ENCODE measurements around the gene SYT12. TPM values are rescaled to one million over a fixed set of nuclear protein-coding genes. Genes with fewer than 3 reads are reported as not detected.
A peak's percentile ranks its signal among the peaks of the same experiment; 100 is the strongest.

Gene SYT12
- total and polyA plus RNA-seq, 7 experiments from 2014 or later, result not detected

DNA sequence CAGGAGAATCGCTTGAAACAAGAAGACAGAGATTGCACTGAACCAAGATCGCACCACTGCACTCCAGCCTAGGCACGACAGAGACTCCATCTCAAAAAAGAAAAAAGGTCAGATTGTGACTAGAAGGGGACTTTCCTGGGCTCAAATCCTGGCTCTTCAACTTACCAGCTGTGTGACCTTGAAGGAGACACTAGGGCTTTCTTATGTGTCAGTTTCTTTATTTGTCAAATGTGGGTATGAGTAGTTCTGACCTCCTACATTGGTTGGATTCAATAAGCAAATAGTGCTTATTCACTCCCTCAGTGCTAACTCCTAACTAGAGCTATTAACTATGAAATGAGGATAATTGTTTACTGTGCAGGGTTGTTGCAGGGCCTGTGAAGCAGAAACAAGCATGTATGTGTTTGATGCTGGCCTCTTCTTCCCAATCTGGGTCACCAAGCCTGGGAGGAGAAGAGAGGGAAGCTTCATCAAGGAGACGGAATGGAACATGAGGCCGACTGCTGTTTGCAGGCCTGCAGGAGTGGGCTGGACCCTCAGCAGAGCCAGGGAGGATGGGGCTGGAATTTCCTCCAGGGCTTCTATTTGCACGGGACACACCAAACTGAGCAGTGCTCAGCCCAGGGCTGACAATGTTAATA lies 56.3 kb downstream of the SYT12 start:
- DNase-seq (no peak), ATAC-seq (no peak)
- no peak overlapping the region for H3K4me3 Mint-ChIP-seq
- Histone ChIP-seq H3K9me3 (ENCODE audit: control insufficient read depth in 2 of 3, low read length in 3 of 3) (no peaks in the 10 kb centered on the region), H3K36me3 (ENCODE audit: control insufficient read depth in 2 of 3, insufficient read depth in 3 of 3, low read length in 3 of 3) (no peaks in the 10 kb centered on the region), H3K4me3 (ENCODE audit: low read length) (no peak overlapping the region), H3K27me3 (ENCODE audit: control insufficient read depth in 2 of 2, insufficient read depth in 2 of 2, low read length in 2 of 2) (no peaks in the 10 kb centered on the region), H3K4me1 (ENCODE audit: control insufficient read depth in 2 of 2, insufficient read depth in 2 of 2, low read length in 2 of 2) (peaks cover 7 to 10% of the 10 kb centered on the region in 2 donors), H3K27ac (ENCODE audit: low read depth, low read length) (no peak overlapping the region)
- no peaks in the 10 kb centered on the region for H3K9me3 Mint-ChIP-seq
- peaks cover 10 to 22% (median 15%) of the 10 kb centered on the region in 7 donors for H3K4me1 Mint-ChIP-seq
- POLR2A ChIA-PET, result interaction anchor here (0.8 kb wide), 1 partner anchor 94 kb away, joined by 5 read pairs; no protein-coding TSS in a partner anchor
- CTCF ChIA-PET, result interaction anchor here (1.0 to 1.5 kb wide), 4 partner anchors 82 to 304 kb away, joined by 3 to 12 read pairs (median 6); no protein-coding TSS in a partner anchor
- H3K27ac Mint-ChIP-seq, result no peak overlapping the region
- peaks cover 0 to 4% (median 0%) of the 10 kb centered on the region in 5 donors for H3K36me3 Mint-ChIP-seq
- intact Hi-C loops (cut with micrococcal nuclease), result no loop called here
- peaks cover 0 to 6% (median 4%) of the 10 kb centered on the region in 5 donors for H3K27me3 Mint-ChIP-seq

DNA sequence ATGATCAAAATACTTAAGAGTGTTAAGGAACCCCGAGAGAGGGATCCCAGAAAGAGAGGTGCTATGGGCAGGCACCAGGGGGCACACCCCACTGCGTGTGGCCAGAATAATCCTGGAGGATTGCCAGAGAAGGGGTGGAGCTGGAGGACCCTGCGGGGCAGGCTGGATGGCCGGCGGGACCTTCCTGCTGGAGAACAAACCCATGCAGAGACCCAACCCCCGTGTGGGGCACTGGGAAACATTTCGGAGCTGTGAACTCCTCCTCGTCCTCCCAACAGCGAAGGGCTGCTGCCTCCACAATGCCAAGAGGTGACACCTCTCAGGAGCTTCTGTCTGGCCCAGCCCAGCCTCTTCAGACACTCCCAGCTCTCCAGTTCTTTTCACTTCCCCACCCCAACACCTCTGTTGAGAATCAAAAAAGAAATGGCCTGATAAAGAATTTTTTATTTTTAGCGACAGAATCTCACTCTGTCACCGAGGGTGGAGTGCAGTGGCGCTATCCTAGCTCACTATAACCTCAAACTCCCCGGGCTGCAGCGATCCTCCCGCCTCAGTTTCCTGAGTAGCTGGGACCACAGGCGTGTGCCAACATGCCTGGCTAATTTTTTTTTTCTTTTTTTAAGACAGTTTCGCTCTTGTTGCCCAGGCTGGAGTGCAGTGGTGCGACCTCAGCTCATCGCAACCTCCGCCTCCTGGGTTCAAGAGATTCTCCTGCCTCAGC lies 59.3 kb downstream of the SYT12 start:
- ATAC-seq, result no peak
- intact Hi-C loops (cut with micrococcal nuclease), result loop anchor here in 1 of 2 donors (5.0 kb wide), 2 partner anchors 35 to 160 kb away; partner anchors contain the start of gene KDM2A
- Mint-ChIP-seq H3K4me1 (peaks cover 5 to 22% (median 15%) of the 10 kb centered on the region in 7 donors), H3K27me3 (peaks cover 0 to 5% (median 0%) of the 10 kb centered on the region in 5 donors), H3K36me3 (no peaks in the 10 kb centered on the region), H3K27ac (peak overlapping the region in 3 of 9 donors; percentile 15 to 72 (median 17)), H3K9me3 (no peaks in the 10 kb centered on the region), H3K4me3 (peak overlapping the region; percentile 12 to 70 (median 60))
- Histone ChIP-seq H3K27me3 (ENCODE audit: control insufficient read depth in 2 of 2, insufficient read depth in 2 of 2, low read length in 2 of 2) (no peaks in the 10 kb centered on the region), H3K4me1 (ENCODE audit: control insufficient read depth in 2 of 2, insufficient read depth in 2 of 2, low read length in 2 of 2) (peaks cover 7 to 10% of the 10 kb centered on the region in 2 donors), H3K4me3 (ENCODE audit: low read length) (no peak overlapping the region), H3K9me3 (ENCODE audit: control insufficient read depth in 2 of 3, low read length in 3 of 3) (no peaks in the 10 kb centered on the region), H3K27ac (ENCODE audit: low read depth, low read length) (no peak overlapping the region), H3K36me3 (ENCODE audit: control insufficient read depth in 2 of 3, insufficient read depth in 3 of 3, low read length in 3 of 3) (no peaks in the 10 kb centered on the region)
- DNase-seq, result peak in 3 of 9 donors; percentile 5 to 13 (median 11)
- ChIA-PET CTCF (interaction anchor here (0.5 to 4.2 kb wide), 13 partner anchors 10 to 1950 kb away, joined by 3 to 20 read pairs (median 5); no protein-coding TSS in a partner anchor), POLR2A (interaction anchor here (0.6 to 2.4 kb wide), 4 partner anchors 23 to 109 kb away, joined by 3 to 16 read pairs (median 3); partner anchors contain the start of gene KDM2A)

DNA sequence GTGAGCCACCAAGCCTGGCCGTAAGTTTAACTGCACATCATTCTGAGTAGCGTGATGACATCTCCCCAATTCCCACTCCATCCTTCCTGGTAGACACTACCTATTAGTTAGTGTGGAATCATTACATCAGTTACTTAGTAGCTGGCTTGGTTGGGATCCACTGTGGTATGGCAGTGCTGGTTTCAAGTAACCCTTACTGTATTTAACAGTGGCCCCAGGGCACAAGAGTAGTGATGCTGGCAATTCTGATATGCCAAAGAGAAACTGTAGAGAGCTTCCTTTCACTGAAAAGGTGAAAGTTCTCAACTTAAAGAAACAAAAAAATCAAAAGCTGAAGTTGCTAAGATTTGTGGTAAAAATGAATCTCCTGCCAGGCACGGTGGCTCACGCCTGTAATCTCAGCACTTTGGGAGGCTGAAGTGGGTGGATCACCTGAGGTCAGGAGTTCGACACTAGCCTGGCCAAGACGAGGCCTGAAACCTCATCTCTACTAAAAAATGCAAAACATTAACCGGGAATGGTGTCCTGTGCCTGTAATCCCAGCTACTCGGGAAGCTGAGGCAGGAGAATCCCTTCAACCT lies 60.9 kb downstream of the SYT12 start:
- no peaks in the 10 kb centered on the region for H3K36me3 Mint-ChIP-seq
- ATAC-seq (no peak), DNase-seq (no peak)
- no peaks in the 10 kb centered on the region for H3K27me3 ChIP-seq (ENCODE audit: control insufficient read depth in 2 of 2, insufficient read depth in 2 of 2, low read length in 2 of 2)
- no peaks in the 10 kb centered on the region for H3K36me3 ChIP-seq (ENCODE audit: control insufficient read depth in 2 of 3, insufficient read depth in 3 of 3, low read length in 3 of 3)
- H3K4me3 ChIP-seq (ENCODE audit: low read length), result no peak overlapping the region
- no peak overlapping the region for H3K27ac Mint-ChIP-seq
- H3K4me1 Mint-ChIP-seq, result peaks cover 5 to 22% (median 15%) of the 10 kb centered on the region in 7 donors
- H3K27ac ChIP-seq (ENCODE audit: low read depth, low read length), result no peak overlapping the region
- no peak overlapping the region for H3K4me3 Mint-ChIP-seq
- H3K27me3 Mint-ChIP-seq, result peaks cover 0 to 5% (median 0%) of the 10 kb centered on the region in 5 donors
- no peaks in the 10 kb centered on the region for H3K9me3 ChIP-seq (ENCODE audit: control insufficient read depth in 2 of 3, low read length in 3 of 3)
- ChIA-PET CTCF (interaction anchor here (0.9 to 4.2 kb wide), 5 partner anchors 11 to 85 kb away, joined by 5 to 15 read pairs (median 6); no protein-coding TSS in a partner anchor), POLR2A (interaction anchor here (0.6 to 2.4 kb wide), 3 partner anchors 34 to 575 kb away, joined by 3 to 16 read pairs (median 4); partner anchors contain the start of gene KDM2A)
- H3K4me1 ChIP-seq (ENCODE audit: control insufficient read depth in 2 of 2, insufficient read depth in 2 of 2, low read length in 2 of 2), result peaks cover 7 to 10% of the 10 kb centered on the region in 2 donors
- intact Hi-C loops (cut with micrococcal nuclease), result loop anchor here in 1 of 2 donors (5.0 kb wide), 2 partner anchors 33 to 158 kb away; partner anchors contain the start of gene KDM2A
- no peaks in the 10 kb centered on the region for H3K9me3 Mint-ChIP-seq

DNA sequence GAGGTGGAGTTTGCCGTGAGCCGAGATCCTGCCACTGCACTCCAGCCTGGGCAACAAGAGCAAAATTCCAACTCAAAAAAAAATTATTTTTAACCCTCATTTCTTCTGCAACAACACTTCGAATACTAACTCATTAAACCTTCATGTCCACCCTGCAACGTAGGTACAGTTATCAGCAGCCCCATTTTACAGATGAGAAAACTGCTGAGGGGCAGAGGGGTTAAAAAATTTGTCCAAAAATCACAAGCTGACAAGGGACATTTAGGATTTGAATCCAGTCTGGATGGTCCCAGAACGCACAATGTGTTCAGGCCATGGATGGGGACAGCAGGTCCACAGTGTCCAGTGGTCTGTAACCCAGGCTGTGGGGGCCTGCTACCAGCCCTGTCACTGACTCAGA lies 62.7 kb downstream of the SYT12 start:
- CTCF ChIA-PET, result interaction anchor here (0.6 to 0.8 kb wide), 2 partner anchors 10 to 80 kb away, joined by 3 to 4 read pairs; no protein-coding TSS in a partner anchor

DNA sequence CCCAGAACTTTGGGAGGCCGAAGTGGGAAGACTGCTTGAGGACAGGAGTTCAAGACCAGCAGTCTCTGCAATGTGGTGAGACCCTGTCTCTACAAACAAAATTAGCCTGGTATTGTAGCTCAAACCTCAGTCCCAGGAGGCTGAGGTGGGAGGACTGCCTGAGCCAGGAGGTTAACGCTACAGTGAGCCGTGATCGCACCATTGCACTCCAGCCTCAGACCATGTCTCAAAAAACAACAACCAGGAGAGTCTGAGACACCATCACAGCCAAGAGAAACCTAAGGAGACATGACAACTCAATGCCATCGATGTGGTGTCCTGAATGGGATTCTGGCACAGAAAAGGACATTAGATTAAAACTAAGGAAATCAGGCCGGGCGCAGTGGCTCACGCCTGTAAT lies 67.8 kb downstream of the SYT12 start:
- ChIA-PET CTCF (no interaction called here), POLR2A (no interaction called here)
- peaks cover 0 to 2% (median 0%) of the 10 kb centered on the region in 7 donors for H3K4me1 Mint-ChIP-seq
- intact Hi-C loops (cut with micrococcal nuclease), result no loop called here
- Histone ChIP-seq H3K27me3 (ENCODE audit: control insufficient read depth in 2 of 2, insufficient read depth in 2 of 2, low read length in 2 of 2) (no peaks in the 10 kb centered on the region), H3K9me3 (ENCODE audit: control insufficient read depth in 2 of 3, low read length in 3 of 3) (no peaks in the 10 kb centered on the region), H3K27ac (ENCODE audit: low read depth, low read length) (no peak overlapping the region), H3K36me3 (ENCODE audit: control insufficient read depth in 2 of 3, insufficient read depth in 3 of 3, low read length in 3 of 3) (no peaks in the 10 kb centered on the region), H3K4me1 (ENCODE audit: control insufficient read depth in 2 of 2, insufficient read depth in 2 of 2, low read length in 2 of 2) (no peaks in the 10 kb centered on the region), H3K4me3 (ENCODE audit: low read length) (no peak overlapping the region)
- no peak for ATAC-seq
- H3K4me3 Mint-ChIP-seq, result no peak overlapping the region
- H3K27me3 Mint-ChIP-seq, result no peaks in the 10 kb centered on the region
- DNase-seq, result no peak
- no peaks in the 10 kb centered on the region for H3K36me3 Mint-ChIP-seq
- peak overlapping the region in 1 of 9 donors; percentile 51 for H3K27ac Mint-ChIP-seq
- H3K9me3 Mint-ChIP-seq, result no peaks in the 10 kb centered on the region

More for the DNA sequence above, 62.7 kb downstream of the SYT12 start:
- no peak overlapping the region for H3K4me3 ChIP-seq (ENCODE audit: low read length)
- Mint-ChIP-seq H3K4me3 (no peak overlapping the region), H3K27me3 (peaks cover 0 to 5% (median 0%) of the 10 kb centered on the region in 5 donors), H3K4me1 (peaks cover 5 to 18% (median 15%) of the 10 kb centered on the region in 7 donors), H3K36me3 (no peaks in the 10 kb centered on the region), H3K27ac (no peak overlapping the region), H3K9me3 (no peaks in the 10 kb centered on the region)
- no peaks in the 10 kb centered on the region for H3K27me3 ChIP-seq (ENCODE audit: control insufficient read depth in 2 of 2, insufficient read depth in 2 of 2, low read length in 2 of 2)
- no peak for DNase-seq
- intact Hi-C loops (cut with micrococcal nuclease), result no loop called here
- H3K27ac ChIP-seq (ENCODE audit: low read depth, low read length), result no peak overlapping the region
- no peak for ATAC-seq
- POLR2A ChIA-PET, result no interaction called here
- H3K4me1 ChIP-seq (ENCODE audit: control insufficient read depth in 2 of 2, insufficient read depth in 2 of 2, low read length in 2 of 2), result peaks cover 7 to 10% of the 10 kb centered on the region in 2 donors
- no peaks in the 10 kb centered on the region for H3K9me3 ChIP-seq (ENCODE audit: control insufficient read depth in 2 of 3, low read length in 3 of 3)
- no peaks in the 10 kb centered on the region for H3K36me3 ChIP-seq (ENCODE audit: control insufficient read depth in 2 of 3, insufficient read depth in 3 of 3, low read length in 3 of 3)

DNA sequence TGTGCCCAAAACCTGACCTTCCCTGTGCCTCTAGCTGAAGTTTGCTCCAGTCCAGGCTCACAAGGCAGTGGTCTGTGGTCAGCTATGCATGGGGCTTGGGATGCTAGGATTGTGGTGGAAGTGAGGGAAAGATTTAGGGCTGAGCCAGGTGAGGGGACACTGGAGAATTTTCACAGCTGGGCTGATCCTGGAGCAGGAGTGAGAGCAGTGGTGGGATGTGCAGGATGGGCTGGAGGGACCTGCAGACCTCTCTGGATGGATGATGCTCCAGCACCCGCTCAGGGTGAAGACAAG lies 72.2 kb downstream of the SYT12 start:
- Histone ChIP-seq H3K36me3 (ENCODE audit: control insufficient read depth in 2 of 3, insufficient read depth in 3 of 3, low read length in 3 of 3) (no peaks in the 10 kb centered on the region), H3K9me3 (ENCODE audit: control insufficient read depth in 2 of 3, low read length in 3 of 3) (no peaks in the 10 kb centered on the region), H3K4me1 (ENCODE audit: control insufficient read depth in 2 of 2, insufficient read depth in 2 of 2, low read length in 2 of 2) (peaks cover 0 to 5% of the 10 kb centered on the region in 2 donors), H3K4me3 (ENCODE audit: low read length) (no peak overlapping the region), H3K27ac (ENCODE audit: low read depth, low read length) (no peak overlapping the region), H3K27me3 (ENCODE audit: control insufficient read depth in 2 of 2, insufficient read depth in 2 of 2, low read length in 2 of 2) (no peaks in the 10 kb centered on the region)
- ChIA-PET POLR2A (interaction anchor here (0.6 to 1.4 kb wide), 2 partner anchors 22 to 23 kb away, joined by 3 to 4 read pairs; partner anchors contain the start of gene KDM2A), CTCF (interaction anchor here (0.7 kb wide), 2 partner anchors 21 to 73 kb away, joined by 3 to 4 read pairs; no protein-coding TSS in a partner anchor)
- Mint-ChIP-seq H3K9me3 (peaks cover 0 to 1% (median 0%) of the 10 kb centered on the region in 11 donors), H3K4me3 (no peak overlapping the region), H3K27ac (no peak overlapping the region), H3K27me3 (no peaks in the 10 kb centered on the region), H3K36me3 (no peaks in the 10 kb centered on the region), H3K4me1 (peaks cover 7 to 16% (median 13%) of the 10 kb centered on the region in 7 donors)
- DNase-seq, result no peak
- intact Hi-C loops (cut with micrococcal nuclease), result no loop called here
- no peak for ATAC-seq

Measured in naive thymus-derived CD4-positive, alpha-beta T cell (primary cell).